Effector CD4-positive, alpha-beta T cell (primary cell): ENCODE measurements around the gene SFXN5.

Experiments
- DNase-seq: peaks from one replicate; pipeline ENCODE4 v3.0.0-alpha.2; 2020

SFXN5 gene

DNA sequence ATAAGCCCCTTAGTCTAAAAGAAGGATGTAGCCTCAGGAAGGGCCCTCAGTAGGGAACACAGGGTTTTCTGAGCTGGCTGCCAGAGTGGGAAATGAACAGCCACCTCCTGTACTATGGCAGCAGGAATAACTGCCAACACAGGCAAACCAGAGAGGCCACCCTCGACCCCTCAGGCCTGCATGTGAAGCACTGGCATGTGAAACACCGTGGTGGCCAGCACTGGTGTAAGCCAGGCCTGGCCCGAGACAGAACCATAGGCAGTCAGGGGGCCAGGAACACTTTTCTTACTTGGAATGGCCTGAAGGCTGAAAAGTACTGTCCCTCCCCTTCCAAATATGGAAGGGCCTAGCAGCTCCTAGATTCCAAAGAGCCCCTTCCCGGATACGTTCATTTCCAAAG lies 28.2 kb downstream of the SFXN5 start:
- no peak for DNase-seq

DNA sequence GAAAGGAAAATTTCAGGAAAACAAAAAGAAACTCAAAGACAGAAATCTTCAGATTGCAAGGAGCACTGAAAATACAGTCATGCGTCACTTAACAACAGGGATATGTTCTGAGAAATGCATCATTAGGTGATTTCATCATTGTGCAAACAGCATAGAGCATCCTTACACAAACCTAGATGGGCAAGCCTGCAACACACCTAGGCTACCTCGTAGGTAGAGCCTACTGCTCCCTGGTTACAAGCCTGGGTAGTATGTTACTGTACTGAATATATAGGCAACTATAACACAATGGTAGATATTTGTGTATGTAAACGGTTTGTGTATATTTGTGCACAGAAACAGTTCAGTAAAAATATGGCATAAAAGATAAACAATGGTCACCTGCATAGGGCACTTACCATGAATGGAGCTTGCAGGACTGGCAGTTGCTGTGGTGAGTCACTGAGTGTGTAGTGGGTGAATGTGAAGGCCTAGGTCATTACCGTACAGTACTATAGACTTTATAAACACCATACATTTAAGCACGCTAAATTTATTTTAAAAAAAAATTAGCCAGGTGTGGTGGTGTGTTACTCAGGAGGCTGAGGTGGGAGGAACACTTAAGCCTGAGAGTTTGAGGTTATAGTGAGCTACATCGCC lies 33.4 kb downstream of the SFXN5 start:
- no peak for DNase-seq

DNA sequence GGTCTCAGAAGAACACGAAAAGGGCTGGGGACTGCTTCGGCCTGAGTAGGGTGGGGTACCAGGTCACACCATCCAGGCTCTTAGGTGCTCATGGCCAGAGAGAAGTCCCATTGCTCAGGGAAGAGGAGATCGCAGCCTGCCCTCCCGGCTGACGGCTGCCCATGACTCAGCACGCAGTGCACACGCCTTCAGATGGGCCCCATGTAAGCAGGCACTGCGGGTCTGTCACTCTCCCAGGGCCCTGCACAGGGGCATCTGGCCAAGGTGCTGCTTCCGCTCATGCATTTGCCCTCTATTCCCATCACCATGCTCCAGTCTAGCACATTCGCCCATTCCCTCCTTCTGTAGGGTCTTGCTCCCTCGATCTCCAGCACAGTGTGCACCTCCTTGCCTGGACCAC lies 34.7 kb downstream of the SFXN5 start:
- DNase-seq, result no peak

DNA sequence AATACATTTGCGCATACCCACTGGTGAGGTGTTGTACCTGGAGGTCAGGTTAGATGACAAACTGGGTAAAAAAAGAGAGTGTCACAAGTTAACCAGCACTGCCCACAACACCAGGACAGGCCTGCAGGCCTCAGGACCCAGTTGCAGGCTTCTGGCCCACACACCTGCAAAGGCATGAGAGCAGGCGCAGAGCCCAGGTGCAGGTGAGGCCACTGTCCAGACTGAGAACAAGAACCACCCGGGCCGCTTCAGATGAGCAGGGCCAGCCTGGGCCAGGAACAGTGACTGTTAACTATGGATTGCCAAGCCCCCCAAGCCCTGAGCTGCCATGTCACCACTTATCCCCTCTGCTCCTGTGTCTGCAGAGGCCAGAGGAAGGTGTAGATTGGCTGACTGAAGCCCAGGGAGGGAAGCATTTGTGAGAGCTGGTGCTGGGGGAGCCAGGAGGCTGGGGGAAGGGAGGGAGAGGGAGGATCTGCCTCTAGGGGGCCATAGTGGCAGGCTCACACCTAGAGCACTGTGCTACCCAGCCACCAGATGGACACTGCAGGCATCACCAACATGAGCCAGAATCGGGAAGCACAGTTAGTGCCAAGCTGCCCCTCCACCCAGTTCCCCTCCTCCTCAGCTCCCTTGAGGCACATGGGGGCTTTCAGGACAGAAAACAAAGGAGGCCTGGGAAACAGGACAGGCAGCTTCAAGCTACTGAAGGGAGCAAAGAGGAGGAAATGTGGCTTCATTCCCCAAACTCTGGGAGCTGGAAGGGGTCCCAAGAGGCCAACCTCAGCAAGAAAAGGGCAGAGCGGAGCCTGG lies 35.4 kb downstream of the SFXN5 start:
- no peak for DNase-seq

DNA sequence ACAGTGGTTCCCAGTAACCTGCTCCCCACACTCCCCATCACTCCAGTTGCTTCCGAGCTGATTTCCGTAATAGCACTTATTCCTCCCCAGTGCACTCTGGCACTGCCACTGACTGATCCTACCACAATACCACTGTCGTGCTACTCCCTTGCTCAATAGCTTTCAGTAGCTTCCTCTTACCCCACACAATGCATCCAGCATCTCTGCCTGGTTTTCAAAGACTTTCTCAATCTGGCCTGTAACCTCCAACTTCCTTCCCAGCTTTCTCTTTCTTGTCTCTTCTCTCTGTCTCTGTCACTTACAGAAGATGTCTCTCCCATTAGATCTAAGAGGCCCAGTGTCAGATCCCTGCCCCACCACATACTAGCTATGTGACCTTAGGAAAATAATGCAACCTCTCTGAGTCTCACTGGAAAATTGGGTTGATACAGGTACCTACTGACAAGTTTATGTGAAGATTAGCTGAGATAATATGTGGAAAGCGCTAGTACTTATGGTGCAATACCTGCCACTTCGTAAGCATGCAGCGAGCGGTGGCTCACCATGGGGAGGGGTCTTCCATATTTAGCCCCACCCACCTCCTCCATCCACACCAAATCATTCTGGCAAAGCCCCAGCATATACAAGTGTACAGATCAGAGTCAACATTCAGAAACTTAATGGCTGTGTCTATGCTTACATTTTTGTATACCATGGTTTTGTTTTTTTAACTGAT lies 36.7 kb downstream of the SFXN5 start:
- DNase-seq, result no peak

DNA sequence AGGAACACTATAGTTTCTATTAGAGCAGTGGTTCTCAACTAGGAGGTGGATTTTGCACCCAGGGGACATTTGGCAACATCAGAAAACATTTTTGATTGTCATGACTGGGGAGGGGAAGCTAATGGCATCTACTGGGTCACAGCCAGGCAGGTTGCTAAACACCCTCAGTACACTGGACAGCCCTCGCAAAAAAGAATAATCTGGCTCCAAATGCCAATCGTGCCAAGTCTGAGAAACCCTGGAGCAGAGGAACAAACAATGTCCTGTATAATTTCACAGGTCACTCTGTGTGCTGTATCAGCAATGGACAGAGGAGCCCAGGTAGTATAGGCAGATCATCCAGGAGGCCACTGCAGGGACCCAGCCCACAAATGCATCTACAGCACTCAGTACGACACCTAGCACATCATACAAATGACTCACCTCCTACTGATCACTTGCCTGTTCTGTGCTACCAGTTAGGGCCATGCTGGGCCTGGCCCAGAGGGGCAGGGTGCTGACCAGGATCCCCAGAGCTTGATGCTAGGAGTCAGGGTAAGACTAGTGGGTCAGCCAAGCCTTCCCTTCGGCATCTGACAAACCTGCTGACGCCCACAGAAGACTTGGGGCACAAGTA lies 37.6 kb downstream of the SFXN5 start:
- DNase-seq, result no peak

DNA sequence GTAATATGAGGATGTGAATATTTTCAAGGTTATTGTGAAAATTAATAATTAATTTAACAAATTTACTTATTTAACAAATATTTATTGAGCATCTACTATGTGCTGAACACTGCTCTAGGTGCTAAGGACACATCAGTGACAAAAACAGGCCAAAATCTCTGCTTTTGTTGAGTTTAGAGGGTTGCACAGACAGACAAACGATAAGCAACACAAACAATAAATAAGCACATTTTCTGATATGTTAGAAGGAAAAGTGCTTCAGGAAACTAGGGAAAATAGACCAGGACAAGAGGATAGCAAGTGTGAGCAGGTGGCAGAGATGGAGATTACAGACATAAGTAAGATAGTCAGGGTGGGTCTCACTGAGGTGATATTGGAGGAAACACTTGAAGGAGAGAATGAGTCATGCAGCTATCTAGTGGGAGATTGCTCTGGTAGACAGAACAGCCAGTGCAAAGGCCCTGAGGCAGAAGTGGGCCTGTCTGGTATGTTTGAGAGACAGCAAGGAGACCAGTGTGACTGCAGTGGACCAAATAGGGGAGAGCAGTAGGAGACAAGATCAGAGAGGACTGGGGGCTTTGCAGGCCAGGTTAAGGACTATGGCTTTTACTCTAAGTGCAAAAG lies 38.3 kb downstream of the SFXN5 start:
- DNase-seq, result no peak

DNA sequence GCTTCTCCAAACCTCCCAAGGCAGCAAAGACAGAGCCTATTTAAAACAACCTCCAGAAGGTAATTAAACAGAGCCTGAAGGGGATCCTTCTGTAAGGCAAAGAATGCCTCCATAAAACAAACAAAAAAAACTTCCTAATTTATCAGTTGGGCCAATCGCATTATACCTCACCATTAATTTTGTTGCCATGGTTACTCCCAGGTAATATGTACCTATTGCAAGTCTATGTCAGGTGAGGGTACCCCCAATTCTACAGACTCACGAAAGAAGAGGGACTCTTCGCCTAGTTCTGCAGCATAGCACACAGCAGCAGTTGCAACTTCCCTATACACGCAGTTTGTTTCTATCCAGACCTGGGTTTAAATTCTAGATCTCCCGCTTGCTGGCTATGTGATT lies 38.8 kb downstream of the SFXN5 start:
- DNase-seq, result no peak

DNA sequence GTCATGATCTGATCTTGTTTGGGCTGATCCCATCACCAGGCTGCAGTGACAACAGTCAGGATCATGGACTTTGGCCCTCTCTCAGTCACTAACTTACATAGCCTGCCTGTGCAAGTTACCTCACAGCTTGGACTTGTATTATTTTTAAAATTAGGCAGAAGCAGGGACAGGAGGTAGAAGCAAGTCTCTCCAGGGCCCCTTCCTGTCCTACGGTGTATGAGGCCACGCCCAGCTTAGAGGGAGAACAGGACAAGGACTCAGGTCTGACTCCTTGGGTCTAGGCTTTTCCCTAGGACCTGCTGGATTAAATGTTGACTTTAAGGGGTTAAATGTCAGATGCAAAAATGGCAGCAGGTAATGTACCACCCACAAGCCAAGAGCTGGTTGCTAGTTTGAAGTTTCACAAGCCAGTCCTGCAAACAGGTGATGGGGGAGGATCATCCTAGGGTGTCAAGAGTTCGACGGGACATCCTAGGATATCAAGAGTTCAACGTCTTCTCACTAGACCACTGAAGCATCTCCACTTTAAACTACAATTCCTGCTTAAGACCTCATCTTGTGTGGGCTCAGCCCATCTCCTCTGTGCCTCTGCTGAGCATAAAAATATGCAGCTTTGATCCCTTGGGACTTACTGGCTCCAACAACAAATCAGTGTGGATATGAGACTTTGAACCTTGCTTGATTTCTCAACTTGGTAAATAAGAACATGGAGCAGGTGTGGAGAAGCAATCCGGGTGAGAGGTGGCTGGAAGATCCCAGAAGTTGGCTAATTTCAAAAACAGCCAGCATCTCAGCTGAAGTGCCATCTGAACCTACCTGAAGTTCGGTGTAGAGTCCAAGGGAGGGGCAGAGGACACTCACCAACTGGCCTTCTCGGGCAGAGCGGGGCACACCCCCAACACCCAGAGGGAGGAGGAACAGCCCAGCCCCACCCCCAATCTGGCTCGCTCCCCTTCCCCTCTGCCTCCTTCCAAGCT lies 39.5 kb downstream of the SFXN5 start:
- DNase-seq, result no peak

DNA sequence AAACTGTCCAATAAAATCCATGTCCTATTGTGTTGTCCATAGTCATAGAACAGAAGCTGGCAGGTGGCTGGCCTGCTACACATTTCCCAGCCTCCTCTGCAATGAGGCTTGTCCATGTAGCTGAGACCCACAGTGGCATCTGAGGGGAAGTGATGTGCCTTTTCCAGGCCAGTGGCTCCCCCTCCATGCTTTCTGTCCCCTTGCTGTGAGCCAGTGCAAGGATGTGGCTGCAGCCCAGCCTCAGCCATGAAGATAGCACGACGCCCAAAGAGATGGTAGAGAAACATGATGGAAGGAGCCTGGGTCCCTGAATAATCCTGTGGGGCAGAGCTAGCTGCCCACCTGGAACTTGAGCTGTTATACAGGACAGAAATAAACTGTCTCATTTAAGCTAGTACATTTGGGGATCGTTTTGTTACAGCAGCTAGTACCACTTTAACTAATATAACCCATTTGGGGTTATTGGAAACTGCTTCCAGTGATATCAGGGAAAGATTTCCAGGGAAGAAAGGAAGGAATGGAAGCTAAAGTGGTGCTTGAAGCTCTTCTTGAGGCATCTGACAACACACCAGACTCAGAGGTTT lies 40.3 kb downstream of the SFXN5 start:
- DNase-seq, result no peak

DNA sequence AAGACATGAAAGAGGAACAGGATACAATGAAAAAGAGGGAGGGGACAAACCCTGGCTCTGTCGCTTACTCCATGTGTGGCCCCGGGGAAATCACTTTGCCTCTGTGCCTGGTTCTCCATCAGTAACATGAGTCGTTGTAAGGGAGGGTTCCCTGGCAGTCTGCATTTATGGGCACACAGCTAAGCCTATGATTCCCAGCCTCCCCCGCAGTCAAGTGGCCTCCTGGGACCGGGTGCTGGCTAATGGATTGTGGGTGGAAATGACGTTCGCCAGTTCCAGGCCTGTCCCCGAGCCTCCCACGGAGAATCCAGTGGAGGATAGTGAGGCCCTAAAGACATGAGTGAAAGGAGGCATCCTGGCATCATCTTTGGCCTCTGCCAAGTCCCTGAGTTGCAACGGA lies 42.7 kb downstream of the SFXN5 start:
- no peak for DNase-seq

DNA sequence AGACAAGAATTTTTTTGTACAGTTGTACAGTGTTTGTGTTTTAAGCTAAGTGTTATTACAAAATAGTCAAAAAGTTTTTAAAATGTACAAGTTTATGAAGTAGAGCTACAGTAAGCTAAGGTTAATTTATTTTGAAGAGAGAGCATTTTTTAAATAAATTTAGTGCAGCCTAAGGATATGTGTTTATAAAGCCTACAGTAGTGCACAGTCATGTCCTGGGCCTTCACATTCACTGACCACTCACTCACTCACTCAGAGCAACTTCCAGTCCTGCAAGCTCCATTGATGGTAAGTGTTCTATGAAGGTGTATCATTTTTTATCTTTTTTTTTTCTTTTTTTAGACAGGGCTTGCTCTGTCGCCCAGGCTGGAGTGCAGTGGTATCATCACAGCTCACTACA lies 44.2 kb downstream of the SFXN5 start:
- no peak for DNase-seq

DNA sequence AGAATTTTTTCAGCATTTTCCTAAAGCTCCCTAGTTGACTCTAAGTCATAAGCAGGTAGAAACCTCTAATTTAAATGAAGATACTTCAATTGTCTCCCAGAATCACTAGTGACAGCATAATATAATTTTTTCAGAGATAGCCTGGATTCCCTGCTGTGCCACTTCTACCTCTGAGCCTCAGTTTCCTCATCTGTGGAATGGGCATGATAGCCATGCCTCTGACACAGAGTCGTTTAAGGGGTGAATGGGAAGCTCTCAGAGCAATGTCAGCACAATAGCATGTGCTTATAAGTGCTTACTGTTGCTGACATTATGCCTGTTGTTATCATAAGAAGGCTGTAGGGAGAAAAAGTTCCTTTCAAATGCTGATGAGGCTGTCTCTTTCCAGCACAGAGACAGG lies 48.0 kb downstream of the SFXN5 start:
- no peak for DNase-seq

DNA sequence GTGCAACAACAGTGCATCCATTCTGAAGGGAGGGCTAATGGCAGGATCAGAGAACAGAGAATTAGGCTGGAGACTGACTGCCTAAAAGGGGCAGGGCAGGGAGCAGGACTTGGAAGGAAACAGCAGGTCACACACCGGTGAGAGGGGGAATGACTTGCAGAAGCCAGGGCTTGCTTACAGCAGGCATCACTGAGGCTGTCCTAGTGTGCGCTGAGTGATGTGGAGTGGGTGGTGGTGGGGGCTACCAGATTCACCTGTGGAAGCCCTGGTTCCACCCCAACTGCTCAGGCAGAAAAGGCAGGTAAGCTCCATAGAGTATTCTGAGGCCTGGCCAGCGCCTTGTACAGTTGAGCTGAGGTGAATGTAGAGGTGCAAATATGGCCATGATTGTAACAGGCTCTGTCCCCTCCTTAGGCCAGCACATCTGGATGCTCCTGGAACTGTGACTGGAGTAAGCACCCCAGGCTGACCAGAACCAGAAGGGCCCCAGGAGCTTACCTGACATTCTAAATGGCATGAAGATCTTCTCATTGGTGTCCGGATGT lies 49.4 kb downstream of the SFXN5 start:
- DNase-seq, result no peak

DNA sequence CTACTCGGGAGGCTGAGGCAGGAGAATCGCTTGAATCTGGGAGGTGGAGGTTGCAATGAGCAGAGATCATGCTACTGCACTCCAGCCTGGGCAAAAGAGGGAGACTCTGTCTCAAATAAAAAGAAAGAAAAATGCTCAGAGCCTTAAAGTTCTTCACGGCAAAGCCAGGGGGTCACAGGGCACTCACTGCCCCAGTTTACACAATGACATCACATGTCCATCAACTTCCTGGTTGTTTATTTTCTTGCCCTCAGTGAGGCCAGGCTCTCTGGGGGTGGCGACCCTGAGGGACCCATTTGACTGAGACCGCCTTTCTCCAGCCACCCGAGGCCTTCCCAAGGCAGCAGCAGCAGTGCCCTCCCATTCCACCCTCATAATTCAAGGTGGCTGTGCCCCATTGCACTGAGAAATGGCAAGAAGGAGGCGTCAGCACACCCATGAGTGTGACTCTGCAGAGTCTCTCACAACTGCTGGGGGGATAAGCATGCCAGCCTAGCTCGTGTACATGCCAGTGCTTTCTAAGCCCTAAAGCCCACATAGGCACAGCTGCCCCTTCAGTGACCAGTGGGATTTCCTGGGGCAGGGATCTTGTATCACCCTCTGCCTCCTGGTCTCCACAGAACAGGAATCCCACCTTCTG lies 50.0 kb downstream of the SFXN5 start:
- DNase-seq, result no peak

DNA sequence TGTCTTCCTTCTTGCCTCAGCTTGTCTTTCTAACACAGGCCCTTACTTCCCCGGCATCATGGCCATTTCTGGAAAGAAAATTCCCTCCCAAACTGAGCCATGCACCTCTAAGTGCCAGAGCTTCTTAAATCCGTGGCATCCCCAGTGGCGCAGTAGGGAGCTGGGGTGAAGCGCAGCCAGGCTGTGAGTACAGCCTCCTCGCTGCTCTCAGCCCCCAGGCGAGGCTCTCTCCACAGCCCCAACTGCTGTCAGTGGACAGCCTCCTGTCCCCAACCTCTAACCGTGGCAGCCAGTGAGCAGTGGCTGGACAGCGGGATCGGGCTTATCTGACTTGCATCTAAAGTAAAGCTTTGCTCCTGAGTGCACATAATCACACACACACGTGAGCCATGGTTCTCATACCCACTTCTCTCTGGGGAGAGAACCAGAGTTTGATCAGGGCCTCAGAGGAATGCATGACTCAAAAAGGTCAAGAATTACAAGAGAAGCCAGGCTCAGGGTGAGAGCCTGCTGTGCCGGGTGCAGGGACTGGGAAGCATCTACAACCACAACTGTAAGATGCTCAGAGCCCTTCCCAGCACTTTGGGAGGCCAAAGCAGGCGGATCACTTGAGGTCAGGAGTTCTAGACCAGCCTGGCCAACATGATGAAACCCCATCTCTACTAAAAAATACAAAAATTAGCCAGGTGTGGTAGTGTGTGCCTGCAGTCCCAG lies 50.7 kb downstream of the SFXN5 start:
- DNase-seq, result no peak

DNA sequence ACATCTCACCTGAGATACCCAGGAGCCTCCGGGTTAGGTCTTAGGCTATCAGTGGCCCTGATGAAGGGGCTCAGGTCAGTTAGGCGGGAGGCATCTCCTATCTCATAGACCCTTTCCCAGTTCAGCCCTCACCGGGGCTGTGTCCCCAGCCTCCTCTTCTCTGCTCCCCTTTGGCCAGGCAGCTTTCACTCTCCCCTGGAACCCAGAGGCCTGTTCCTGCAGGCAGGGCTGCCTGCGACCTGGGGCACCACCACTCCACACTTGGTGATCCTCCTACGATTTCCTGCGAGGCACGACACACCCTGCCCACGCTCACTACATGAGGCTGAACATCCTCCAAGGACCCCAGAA lies 51.2 kb downstream of the SFXN5 start:
- DNase-seq, result no peak

DNA sequence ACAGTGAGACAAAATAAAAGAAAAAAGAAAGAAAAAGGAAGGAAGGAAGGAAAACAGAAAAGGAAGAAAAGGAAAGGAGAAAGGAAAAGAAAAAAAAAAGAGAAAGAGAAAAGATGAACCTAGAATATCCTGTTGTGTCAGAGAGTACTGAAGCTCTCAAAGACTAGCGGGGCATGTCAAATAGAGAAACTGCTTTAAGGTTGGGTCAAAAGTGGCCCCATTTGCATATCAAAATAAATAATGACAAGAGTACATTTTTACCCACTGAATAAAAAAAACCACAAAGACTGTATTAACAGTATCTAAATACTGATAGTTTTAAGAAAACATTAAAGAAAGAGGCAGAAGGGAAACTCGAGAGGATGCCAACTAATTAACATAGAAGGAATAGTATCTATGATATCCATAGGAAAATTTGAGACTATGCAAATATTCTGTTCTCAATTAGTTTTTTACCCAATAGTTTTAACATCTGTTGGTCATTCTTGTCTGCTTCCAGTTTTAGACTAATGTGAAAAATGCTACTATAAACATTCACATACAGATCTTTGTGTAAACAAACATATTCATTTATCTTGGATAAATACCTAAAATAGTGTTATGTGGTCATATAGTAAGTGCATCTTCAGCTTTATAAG lies 53.2 kb downstream of the SFXN5 start:
- no peak for DNase-seq

DNA sequence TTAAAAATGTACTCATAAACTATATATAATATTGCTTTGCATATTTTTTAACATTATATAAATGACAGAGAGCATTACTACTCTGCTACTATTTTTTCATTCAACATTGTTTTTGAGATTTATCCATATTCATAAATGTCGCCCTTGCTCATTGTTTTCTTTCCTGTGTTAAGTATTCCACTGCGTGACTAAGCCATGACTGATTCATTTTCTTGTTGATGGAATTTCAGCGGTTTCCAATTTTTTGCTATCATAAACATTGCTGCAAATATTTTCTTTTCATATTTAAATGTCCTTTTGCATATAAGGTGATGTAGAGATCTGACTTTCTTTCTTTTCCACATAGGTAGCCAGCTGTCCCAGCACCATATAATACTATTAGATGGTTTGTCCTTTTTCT lies 57.6 kb downstream of the SFXN5 start:
- DNase-seq, result no peak
